Kidney epithelial cell (primary cell): ENCODE measurements around the gene POU2F2. TPM values are rescaled to one million over a fixed set of nuclear protein-coding genes. Genes with fewer than 3 reads are reported as not detected.
A peak's percentile ranks its signal among the peaks of the same experiment; 100 is the strongest.

Experiments used
- DNase-seq: peaks from one replicate; pipeline ENCODE4 v3.0.0-alpha.2; 2010; ENCODE audit warnings: low read depth
- H3K27me3 ChIP-seq: 2 replicates; pipeline ENCODE4 v1.6.0; 2011; ENCODE audit warnings: low read length; ENCODE audit not compliant: control insufficient read depth, insufficient read depth
- H3K36me3 ChIP-seq: 2 replicates; pipeline ENCODE4 v1.5.1; 2011; ENCODE audit warnings: low read length; ENCODE audit not compliant: control insufficient read depth, insufficient read depth
- H3K4me3 ChIP-seq: 2 replicates; pipeline ENCODE4 v1.5.1; 2011; ENCODE audit warnings: low read depth, mild to moderate bottlenecking, control low read depth, low read length
- total RNA-seq: library from RNA; depleted of rRNA; stranded (reverse); fragments of >200 nt; gene quantifications from 2 replicates; pipeline ENCODE4 v1.2.3, GENCODE V29; 2015
- TF ChIP-seq, protein P1 (sequence below): IDR thresholded peaks from 2 replicates; pipeline ENCODE4 v1.5.1; 2011; ENCODE audit warnings: mild to moderate bottlenecking, moderate library complexity, low read length, control low read depth, inconsistent platforms; ENCODE audit not compliant: insufficient read depth, poor library complexity, severe bottlenecking

Gene POU2F2
- total RNA-seq, 1 donor from 2014 or later, result 2.3 TPM

DNA sequence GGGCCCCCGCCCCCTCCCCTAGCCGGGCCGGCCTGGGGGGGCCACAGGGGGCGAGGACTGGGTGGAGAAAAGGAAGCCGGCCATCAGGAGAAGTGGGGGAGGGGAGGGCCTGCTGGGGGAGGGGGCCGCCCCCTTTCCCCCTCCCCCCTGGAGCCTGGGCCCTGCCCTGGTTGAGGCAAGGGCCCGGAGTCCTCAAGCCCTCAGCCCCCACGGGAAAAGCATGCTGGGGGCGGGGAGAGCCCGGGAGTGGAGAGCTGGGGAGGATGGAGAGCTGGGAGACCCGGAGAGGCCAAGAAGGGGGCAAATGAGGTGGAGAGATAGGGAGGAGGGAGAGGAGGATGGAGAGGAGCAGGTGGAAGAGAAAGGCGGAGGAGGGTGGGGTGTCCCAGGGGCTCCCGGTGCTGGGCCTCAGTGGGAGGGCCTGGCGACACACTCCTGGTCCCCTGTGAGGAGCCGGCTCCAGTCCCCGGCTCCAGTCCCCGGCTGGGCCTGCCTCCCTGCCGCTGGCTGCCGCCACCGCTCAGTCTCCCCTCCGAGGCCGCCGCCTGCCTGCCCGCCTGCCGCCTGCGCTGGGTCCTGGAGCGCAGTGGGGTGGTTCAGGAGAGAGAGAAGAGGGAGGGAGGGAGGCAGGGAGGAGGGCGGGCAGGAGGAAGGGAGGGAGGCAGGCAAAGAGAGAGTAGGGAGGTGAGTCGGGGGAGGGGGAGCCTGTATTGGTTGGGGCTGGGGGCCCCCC is 62.5 kb downstream of the POU2F2 start, which contains the start of gene GRIK5:
GRIK5 (minus strand) TSS at position 588 of the 733 bp plus-strand sequence. CDS start 4,436 bp downstream, outside the sequence.
- DNase-seq, result no peak
- H3K36me3 ChIP-seq, result no peaks in the 10 kb centered on the region
- H3K27me3 ChIP-seq, result peaks cover 14% of the 10 kb centered on the region
- TF ChIP-seq, protein P1, sequence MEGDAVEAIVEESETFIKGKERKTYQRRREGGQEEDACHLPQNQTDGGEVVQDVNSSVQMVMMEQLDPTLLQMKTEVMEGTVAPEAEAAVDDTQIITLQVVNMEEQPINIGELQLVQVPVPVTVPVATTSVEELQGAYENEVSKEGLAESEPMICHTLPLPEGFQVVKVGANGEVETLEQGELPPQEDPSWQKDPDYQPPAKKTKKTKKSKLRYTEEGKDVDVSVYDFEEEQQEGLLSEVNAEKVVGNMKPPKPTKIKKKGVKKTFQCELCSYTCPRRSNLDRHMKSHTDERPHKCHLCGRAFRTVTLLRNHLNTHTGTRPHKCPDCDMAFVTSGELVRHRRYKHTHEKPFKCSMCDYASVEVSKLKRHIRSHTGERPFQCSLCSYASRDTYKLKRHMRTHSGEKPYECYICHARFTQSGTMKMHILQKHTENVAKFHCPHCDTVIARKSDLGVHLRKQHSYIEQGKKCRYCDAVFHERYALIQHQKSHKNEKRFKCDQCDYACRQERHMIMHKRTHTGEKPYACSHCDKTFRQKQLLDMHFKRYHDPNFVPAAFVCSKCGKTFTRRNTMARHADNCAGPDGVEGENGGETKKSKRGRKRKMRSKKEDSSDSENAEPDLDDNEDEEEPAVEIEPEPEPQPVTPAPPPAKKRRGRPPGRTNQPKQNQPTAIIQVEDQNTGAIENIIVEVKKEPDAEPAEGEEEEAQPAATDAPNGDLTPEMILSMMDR, result no peak
- peak within 1 kb of the TSS; percentile 50 for H3K4me3 ChIP-seq

DNA sequence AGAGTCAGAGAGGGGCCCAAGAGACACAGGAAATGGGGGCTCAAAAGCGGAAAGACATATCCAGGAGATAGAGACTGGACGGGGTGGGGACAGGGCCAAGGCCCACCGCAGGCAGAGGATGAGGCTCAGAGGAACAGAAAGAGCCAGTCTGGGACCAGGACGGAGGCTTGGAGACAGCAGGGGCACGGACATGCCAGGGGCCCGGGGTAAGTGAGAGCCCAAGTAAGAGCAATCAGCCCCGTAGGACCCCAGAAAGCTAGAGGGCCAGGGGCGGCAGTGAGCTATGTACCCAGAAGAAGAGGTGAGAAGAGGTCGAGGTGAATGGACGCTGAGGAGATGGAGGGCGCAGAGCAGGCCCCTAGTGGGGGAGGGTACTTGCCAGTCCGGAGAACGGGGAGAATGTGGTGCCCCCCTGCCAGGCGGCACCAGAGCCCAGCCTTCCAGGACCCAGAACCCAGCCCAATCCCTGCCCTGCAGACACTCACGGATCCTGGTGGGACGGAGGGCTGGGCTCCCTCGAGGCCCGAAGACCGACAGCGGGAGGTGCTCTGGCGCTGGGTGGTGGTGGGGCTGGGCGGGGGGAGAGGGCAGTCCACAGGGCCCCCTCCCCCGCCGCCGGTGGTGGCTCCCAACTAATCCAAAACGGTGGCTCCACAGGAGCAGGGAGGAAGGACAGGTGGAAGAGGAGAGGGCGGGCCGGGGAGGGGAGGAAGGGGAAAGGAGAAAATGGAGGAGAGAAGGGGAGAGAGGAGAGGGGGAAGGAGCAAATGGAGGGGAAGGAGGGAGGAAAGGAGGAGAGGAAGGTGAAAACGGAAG is 63.3 kb downstream of the POU2F2 start:
- Histone ChIP-seq H3K27me3 (peaks cover 14% of the 10 kb centered on the region), H3K4me3 (peak overlapping the region; percentile 50), H3K36me3 (no peaks in the 10 kb centered on the region)
- TF ChIP-seq, protein P1, result no peak
- DNase-seq, result no peak

DNA sequence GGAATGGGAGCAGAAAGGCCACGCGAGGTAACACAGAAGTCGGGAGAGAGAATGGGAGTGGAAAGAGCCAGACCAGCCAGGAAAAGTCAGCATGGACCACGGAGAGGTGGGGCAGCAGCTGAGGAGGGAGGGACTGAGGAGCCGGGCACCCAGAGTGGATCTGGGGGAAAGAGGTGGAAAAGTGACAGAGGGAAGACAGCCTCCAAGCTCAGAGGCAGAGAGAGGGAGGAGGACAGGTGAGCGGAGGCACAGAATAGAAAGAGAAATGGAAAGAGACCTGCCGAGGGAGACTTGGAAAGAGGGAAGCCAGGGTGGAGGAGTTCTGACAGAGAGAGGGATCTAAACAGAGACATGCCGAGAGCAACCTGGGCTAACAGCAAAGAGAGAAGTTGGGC is 63.9 kb downstream of the POU2F2 start:
- no peaks in the 10 kb centered on the region for H3K36me3 ChIP-seq
- peaks cover 14% of the 10 kb centered on the region for H3K27me3 ChIP-seq
- peak overlapping the region; percentile 50 for H3K4me3 ChIP-seq
- no peak for DNase-seq
- TF ChIP-seq, protein P1, result no peak

DNA sequence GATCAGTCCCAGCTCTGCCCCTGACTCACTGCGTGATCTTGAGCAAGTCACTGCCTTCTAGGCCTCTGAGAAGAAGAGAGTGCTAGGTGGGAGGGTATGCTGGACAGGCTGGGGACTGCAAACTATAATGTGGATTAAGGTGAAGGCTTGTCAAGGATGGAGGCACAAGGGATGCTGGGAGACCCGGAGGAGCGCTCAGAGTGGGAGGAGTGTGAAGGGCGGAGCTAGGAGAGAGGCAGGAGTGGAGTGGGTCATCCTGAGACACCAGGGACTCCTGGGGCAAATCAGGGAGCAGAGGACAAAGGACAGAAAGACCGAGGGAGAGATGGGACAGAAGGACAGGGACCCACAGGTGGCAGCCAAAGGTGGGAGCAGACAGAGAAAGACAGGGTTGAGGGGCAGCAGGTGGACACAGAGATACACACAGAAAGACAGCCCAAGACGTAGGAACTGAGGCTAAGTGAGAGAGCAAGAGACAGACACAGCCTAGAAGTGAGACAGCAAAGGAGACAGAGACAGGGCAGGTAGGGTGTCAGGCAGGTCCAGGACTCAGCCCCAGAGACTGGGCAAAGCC is 64.8 kb downstream of the POU2F2 start:
- TF ChIP-seq, protein P1, result no peak
- Histone ChIP-seq H3K36me3 (no peaks in the 10 kb centered on the region), H3K4me3 (no peak overlapping the region), H3K27me3 (peaks cover 14% of the 10 kb centered on the region)
- DNase-seq, result no peak

DNA sequence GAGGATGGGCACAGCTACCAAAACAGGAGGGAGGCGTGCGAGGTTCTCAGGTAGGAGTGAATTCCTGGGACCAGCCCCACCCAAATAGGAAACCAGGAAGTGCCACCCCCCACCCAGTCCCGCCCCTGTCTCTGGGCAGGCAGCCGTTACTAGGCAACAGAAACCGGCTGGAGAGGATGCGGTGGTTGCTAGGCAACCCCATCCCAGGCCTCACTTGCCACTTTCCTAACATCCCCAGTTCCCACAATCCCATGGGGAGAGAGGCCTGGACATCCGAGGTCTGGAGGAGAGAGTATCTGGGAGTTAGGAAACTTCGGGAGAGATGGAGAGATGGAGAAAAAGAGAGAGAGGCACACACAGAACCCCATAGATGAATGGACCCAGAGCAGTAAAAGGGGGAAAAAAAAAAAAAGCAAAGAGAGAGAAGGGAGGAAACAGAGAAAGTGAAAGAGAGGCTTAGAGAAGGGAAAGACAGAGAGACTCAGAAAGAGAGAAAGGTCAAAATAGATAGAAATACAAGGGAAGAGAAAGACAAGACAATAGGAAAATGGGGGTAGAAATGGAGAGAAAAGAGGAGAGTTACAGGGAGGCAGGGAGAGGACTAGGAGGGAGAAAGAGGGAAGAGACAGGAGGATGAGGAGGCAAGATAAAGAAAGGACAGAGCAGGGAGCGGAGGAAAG is 66.0 kb downstream of the POU2F2 start:
- no peak for DNase-seq

More for the DNA sequence above, 66.0 kb downstream of the POU2F2 start:
- Histone ChIP-seq H3K36me3 (no peaks in the 10 kb centered on the region), H3K4me3 (no peak overlapping the region), H3K27me3 (peaks cover 14% of the 10 kb centered on the region)
- TF ChIP-seq, protein P1, result no peak
